Activated naive CD8-positive, alpha-beta T cell treated with anti-CD3 and anti-CD28 coated beads, Interleukin-2, amount 10 ng/mL, durations not matched to agents 7 days and 5 days (primary cell): ENCODE data around the gene CCDC183. TPM values are rescaled to one million over a fixed set of nuclear protein-coding genes. Genes with fewer than 3 reads are reported as not detected.

Source experiments
- ATAC-seq: fragments of 150-1000 bp; cut with Tn5 transposase; one replicate; pipeline ENCODE4 v1.10.0; 2021; ENCODE audit warnings: low read depth, moderate library complexity
- POLR2A ChIA-PET: fragments of 350-600 bp; sonication (Branson Sonifier 250); formaldehyde crosslinking; loops from one replicate; lab custom pipeline; 2021; ENCODE audit warnings: antibody characterized with exemption; lab: Charles Lee
- DNase-seq: peaks from one replicate; pipeline ENCODE4 v3.0.0; 2021
- H3K27ac Mint-ChIP-seq: one replicate; pipeline ENCODE4 v1.8.0; 2022; ENCODE audit warnings: mild to moderate bottlenecking, mixed read lengths
- H3K27me3 Mint-ChIP-seq: one replicate; pipeline ENCODE4 v1.8.0; 2022; ENCODE audit warnings: mild to moderate bottlenecking, moderate library complexity, mixed read lengths
- H3K36me3 Mint-ChIP-seq: one replicate; pipeline ENCODE4 v1.8.0; 2021; ENCODE audit warnings: mild to moderate bottlenecking, mixed read lengths
- H3K4me1 Mint-ChIP-seq: one replicate; pipeline ENCODE4 v1.8.0; 2021; ENCODE audit warnings: mixed read lengths
- H3K4me3 Mint-ChIP-seq: one replicate; pipeline ENCODE4 v1.8.0; 2022; ENCODE audit warnings: mild to moderate bottlenecking, moderate library complexity, mixed read lengths
- H3K9me3 Mint-ChIP-seq: one replicate; pipeline ENCODE4 v1.8.0; 2021; ENCODE audit warnings: mixed read lengths
- microRNA-seq: library from miRNA; unstranded; fragments of <30 nt; microRNA quantifications from one replicate; pipeline ENCODE4 v1.2.0, GENCODE V29; 2022
- total RNA-seq, 2 experiments: library from RNA; stranded (reverse); gene quantifications; one replicate each; pipeline ENCODE4 v1.2.3, GENCODE V29; 2021

The CCDC183 gene
- total RNA-seq, 2 experiments from 2014 or later: 1.7 to 2.2 TPM

DNA sequence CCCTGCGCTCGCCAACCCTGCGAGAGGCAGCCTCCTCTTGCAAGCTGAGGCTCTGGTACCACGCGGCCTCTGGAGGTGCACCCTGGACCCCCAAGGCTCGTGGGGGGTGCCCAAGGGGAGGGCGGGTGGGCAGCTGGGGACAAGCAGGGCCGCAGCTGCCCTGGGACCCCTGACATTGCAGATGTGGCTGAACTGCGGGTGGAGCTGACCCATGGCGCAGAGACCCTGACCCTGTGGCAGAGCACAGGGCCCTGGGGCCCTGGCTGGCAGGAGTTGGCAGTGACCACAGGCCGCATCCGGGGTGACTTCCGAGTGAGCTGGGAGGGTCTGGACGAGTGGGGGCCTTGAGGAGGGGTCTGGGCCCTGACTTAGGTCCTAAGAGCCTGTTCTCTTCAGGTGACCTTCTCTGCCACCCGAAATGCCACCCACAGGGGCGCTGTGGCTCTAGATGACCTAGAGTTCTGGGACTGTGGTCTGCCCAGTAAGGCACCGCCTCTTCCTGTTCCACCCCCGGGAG, 57.5 kb downstream of the CCDC183 start:
- no peaks in the 10 kb centered on the region for H3K36me3 Mint-ChIP-seq
- DNase-seq (no peak), ATAC-seq (no peak)
- POLR2A ChIA-PET: interaction anchor here (1.1 kb wide), 1 partner anchor 28 kb away, joined by 3 read pairs; no protein-coding TSS in a partner anchor
- H3K27ac Mint-ChIP-seq: no peak overlapping the region
- peaks cover 1% of the 10 kb centered on the region for H3K4me1 Mint-ChIP-seq
- H3K27me3 Mint-ChIP-seq: no peaks in the 10 kb centered on the region
- H3K9me3 Mint-ChIP-seq: no peaks in the 10 kb centered on the region
- no peak overlapping the region for H3K4me3 Mint-ChIP-seq

DNA sequence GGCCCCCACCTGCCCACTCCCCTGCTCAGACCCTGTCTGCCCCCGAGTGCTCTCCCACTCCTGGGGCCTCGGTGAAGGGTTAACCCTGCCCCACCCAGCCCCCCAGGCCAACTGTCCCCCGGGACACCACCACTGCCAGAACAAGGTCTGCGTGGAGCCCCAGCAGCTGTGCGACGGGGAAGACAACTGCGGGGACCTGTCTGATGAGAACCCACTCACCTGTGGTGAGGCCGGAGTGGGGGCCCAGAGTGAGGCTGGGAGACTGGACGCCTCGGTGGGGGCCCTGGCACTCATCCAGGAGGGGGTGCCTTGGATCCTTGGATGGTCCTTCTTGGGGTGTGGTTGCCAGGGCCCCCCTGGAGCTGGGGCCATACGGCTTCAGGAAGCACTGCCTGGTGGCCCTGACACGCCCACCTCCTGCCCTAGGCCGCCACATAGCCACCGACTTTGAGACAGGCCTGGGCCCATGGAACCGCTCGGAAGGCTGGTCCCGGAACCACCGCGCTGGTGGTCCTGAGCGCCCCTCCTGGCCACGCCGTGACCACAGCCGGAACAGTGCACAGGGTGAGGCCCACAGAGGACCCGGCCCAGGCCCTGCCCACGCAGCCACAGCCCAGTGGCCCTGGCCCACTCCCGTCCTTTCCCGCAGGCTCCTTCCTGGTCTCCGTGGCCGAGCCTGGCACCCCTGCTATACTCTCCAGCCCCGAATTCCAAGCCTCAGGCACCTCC, 58.1 kb downstream of the CCDC183 start:
- Mint-ChIP-seq H3K27ac (no peak overlapping the region), H3K9me3 (no peaks in the 10 kb centered on the region)
- no peak for DNase-seq

DNA sequence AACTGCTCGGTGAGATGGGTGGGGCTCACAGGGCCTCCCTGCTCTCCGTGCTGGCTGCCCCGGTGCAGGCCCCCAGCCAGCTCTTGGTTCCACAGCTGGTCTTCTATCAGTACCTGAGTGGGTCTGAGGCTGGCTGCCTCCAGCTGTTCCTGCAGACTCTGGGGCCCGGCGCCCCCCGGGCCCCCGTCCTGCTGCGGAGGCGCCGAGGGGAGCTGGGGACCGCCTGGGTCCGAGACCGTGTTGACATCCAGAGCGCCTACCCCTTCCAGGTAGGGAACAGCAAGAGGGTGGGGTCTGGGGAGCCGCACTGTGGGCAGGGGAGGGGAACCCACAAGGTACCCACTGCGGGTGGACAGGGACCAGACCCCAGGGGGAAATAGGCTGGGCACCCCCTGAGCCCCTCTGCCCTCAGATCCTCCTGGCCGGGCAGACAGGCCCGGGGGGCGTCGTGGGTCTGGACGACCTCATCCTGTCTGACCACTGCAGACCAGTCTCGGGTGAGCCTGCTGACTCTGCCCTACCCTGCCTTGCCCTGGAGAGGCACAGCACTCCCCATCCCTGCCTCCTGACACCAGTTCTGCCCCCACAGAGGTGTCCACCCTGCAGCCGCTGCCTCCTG, 58.8 kb downstream of the CCDC183 start:
- POLR2A ChIA-PET: interaction anchor here (1.1 kb wide), 1 partner anchor 9 kb away, joined by 3 read pairs; no protein-coding TSS in a partner anchor
- H3K9me3 Mint-ChIP-seq: no peaks in the 10 kb centered on the region
- no peaks in the 10 kb centered on the region for H3K27me3 Mint-ChIP-seq
- DNase-seq (no peak), ATAC-seq (no peak)
- no peaks in the 10 kb centered on the region for H3K4me1 Mint-ChIP-seq
- H3K27ac Mint-ChIP-seq: no peak overlapping the region
- H3K36me3 Mint-ChIP-seq: no peaks in the 10 kb centered on the region
- H3K4me3 Mint-ChIP-seq: no peak overlapping the region

More for the DNA sequence above, 58.1 kb downstream of the CCDC183 start:
- Mint-ChIP-seq H3K4me3 (no peak overlapping the region), H3K4me1 (peaks cover 1% of the 10 kb centered on the region), H3K36me3 (no peaks in the 10 kb centered on the region), H3K27me3 (no peaks in the 10 kb centered on the region)
- POLR2A ChIA-PET: interaction anchor here (1.1 kb wide), 2 partner anchors 10 to 28 kb away, joined by 3 read pairs; no protein-coding TSS in a partner anchor
- no peak for ATAC-seq

DNA sequence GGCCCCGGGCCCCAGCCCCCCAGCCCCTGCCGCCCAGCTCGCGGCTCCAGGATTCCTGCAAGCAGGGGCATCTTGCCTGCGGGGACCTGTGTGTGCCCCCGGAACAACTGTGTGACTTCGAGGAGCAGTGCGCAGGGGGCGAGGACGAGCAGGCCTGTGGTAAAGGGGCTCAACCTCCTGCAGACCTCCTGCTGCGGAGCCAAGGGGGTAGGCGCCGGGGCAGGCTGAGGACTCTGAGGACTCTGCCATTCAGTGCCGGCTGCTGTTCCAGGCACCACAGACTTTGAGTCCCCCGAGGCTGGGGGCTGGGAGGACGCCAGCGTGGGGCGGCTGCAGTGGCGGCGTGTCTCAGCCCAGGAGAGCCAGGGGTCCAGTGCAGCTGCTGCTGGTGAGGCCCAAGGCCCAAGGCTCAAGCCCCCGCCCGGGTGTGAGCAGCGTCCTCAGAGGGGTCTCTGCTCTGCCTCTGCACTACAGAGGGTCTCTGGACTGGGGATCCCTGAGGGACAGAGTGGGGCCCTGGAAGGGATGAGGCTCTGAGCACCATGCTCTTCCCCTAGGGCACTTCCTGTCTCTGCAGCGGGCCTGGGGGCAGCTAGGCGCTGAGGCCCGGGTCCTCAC, 59.4 kb downstream of the CCDC183 start:
- H3K9me3 Mint-ChIP-seq: no peaks in the 10 kb centered on the region
- DNase-seq: no peak
- POLR2A ChIA-PET: interaction anchor here (1.1 kb wide), 1 partner anchor 8 kb away, joined by 3 read pairs; no protein-coding TSS in a partner anchor
- H3K4me1 Mint-ChIP-seq: no peaks in the 10 kb centered on the region
- no peaks in the 10 kb centered on the region for H3K27me3 Mint-ChIP-seq
- H3K27ac Mint-ChIP-seq: no peak overlapping the region
- ATAC-seq: no peak
- no peaks in the 10 kb centered on the region for H3K36me3 Mint-ChIP-seq
- no peak overlapping the region for H3K4me3 Mint-ChIP-seq

DNA sequence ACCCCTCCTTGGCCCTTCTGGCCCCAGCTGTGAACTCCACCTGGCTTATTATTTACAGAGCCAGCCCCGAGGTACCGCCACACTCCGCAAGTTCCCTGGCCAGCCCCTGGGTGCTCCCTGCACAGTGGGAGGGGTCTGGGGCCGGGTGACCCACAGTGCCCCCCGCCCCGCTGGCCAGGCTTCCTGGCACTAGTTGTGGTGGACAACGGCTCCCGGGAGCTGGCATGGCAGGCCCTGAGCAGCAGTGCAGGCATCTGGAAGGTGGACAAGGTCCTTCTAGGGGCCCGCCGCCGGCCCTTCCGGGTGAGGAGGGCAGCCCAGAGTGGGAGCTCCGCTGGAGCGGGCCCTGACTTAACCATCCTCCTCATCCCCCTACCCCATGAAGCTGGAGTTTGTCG, 59.9 kb downstream of the CCDC183 start:
- no peaks in the 10 kb centered on the region for H3K27me3 Mint-ChIP-seq
- no peak for ATAC-seq
- POLR2A ChIA-PET: no interaction called here

DNA sequence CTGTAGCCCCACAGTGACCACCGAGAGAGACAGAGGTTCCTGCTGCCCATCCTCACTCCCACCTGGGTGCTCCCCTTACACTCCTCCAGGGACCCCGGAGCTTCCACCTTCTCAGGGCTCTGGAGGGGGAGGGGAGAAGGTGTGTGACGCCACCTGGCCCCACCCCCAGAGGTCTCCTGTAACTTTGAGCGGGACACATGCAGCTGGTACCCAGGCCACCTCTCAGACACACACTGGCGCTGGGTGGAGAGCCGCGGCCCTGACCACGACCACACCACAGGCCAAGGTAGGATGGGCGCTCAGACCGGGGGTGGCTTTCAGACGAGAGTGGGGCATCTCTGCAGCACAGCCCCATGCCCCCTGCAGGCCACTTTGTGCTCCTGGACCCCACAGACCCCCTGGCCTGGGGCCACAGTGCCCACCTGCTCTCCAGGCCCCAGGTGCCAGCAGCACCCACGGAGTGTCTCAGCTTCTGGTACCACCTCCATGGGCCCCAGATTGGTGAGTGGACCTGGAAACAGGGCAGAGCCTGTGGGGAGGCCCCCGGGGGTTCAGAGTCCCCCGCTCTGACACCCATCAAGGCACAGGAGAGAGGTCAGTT, 60.5 kb downstream of the CCDC183 start:
- DNase-seq (no peak), ATAC-seq (no peak)
- H3K9me3 Mint-ChIP-seq: no peaks in the 10 kb centered on the region
- no peak overlapping the region for H3K4me3 Mint-ChIP-seq
- no peak overlapping the region for H3K27ac Mint-ChIP-seq
- no peaks in the 10 kb centered on the region for H3K36me3 Mint-ChIP-seq
- POLR2A ChIA-PET: no interaction called here
- H3K4me1 Mint-ChIP-seq: no peaks in the 10 kb centered on the region
- no peaks in the 10 kb centered on the region for H3K27me3 Mint-ChIP-seq

More for the DNA sequence above, 59.9 kb downstream of the CCDC183 start:
- Mint-ChIP-seq H3K9me3 (no peaks in the 10 kb centered on the region), H3K36me3 (no peaks in the 10 kb centered on the region), H3K27ac (no peak overlapping the region), H3K4me1 (no peaks in the 10 kb centered on the region), H3K4me3 (no peak overlapping the region)
- DNase-seq: no peak

DNA sequence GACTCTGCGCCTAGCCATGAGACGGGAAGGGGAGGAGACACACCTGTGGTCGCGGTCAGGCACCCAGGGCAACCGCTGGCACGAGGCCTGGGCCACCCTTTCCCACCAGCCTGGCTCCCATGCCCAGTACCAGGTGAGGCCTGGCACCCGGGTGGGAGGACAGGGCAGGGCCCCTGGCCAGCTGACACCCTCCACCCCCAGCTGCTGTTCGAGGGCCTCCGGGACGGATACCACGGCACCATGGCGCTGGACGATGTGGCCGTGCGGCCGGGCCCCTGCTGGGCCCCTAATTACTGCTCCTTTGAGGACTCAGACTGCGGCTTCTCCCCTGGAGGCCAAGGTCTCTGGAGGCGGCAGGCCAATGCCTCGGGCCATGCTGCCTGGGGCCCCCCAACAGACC, 61.0 kb downstream of the CCDC183 start:
- Mint-ChIP-seq H3K36me3 (peaks cover 1% of the 10 kb centered on the region), H3K4me3 (no peak overlapping the region), H3K9me3 (no peaks in the 10 kb centered on the region), H3K27ac (no peak overlapping the region), H3K27me3 (no peaks in the 10 kb centered on the region), H3K4me1 (no peaks in the 10 kb centered on the region)
- DNase-seq (no peak), ATAC-seq (no peak)
- POLR2A ChIA-PET: no interaction called here

Small RNA genes within 50 kb of the gene (microRNA-seq; reads per million reads assigned to microRNA genes)
- gene MIR4292 (not detected), gene MIR6722 (not detected)

Other genes with a start within 250 kb of the CCDC183 start
- gene EGFL7, start 133.4 kb upstream of the CCDC183 start, total RNA-seq: 1 to 10 TPM in 1 of 2 experiments, under 1 TPM in 1; 1.00 to 1.1 TPM
- gene AGPAT2, start 108.9 kb upstream of the CCDC183 start, total RNA-seq: 10 to 100 TPM; 21.6 to 24.8 TPM
- under 1 TPM in 1 of 2 experiments, not detected in 1; 0.11 TPM for gene DIPK1B, start 83.8 kb upstream of the CCDC183 start, total RNA-seq
- gene LCN10, start 53.4 kb upstream of the CCDC183 start, total RNA-seq: 1 to 10 TPM in 1 of 2 experiments, under 1 TPM in 1; 1.00 to 1.0 TPM
- gene LCN6, start 47.8 kb upstream of the CCDC183 start, total RNA-seq: not detected
- gene LCN8, start 38.1 kb upstream of the CCDC183 start, total RNA-seq: not detected
- gene LCN15, start 31.8 kb upstream of the CCDC183 start, total RNA-seq: not detected
- 10 to 100 TPM; 37.5 to 43.6 TPM for gene TMEM141, start 5.0 kb upstream of the CCDC183 start, total RNA-seq
- gene RABL6, start 11.6 kb downstream of the CCDC183 start, total RNA-seq: 10 to 100 TPM; 91.1 to 98.4 TPM
- 1 to 10 TPM; 6.6 to 6.7 TPM for gene AJM1, start 46.1 kb downstream of the CCDC183 start, total RNA-seq
- 10 to 100 TPM; 80.5 to 89.0 TPM for gene PHPT1, start 53.1 kb downstream of the CCDC183 start, total RNA-seq
- gene MAMDC4, start 56.0 kb downstream of the CCDC183 start, total RNA-seq: 10 to 100 TPM; 16.6 to 18.0 TPM
- gene EDF1, start 70.0 kb downstream of the CCDC183 start, total RNA-seq: 100 to 1,000 TPM; 289 to 297 TPM
- 10 to 100 TPM; 44.0 to 52.1 TPM for gene TRAF2, start 90.2 kb downstream of the CCDC183 start, total RNA-seq
- gene FBXW5, start 148.4 kb downstream of the CCDC183 start, total RNA-seq: 100 to 1,000 TPM; 103 to 104 TPM
- gene C8G, start 148.9 kb downstream of the CCDC183 start, total RNA-seq: 1 to 10 TPM; 1.5 to 3.6 TPM
- 1 to 10 TPM in 1 of 2 experiments, under 1 TPM in 1; 0.91 to 1.1 TPM for gene LCN12, start 155.9 kb downstream of the CCDC183 start, total RNA-seq
- 1 to 10 TPM; 1.3 to 3.3 TPM for gene PTGDS, start 181.2 kb downstream of the CCDC183 start, total RNA-seq
- gene LCNL1, start 186.7 kb downstream of the CCDC183 start, total RNA-seq: under 1 TPM; 0.33 to 0.48 TPM
- gene PAXX, start 196.1 kb downstream of the CCDC183 start, total RNA-seq: 10 to 100 TPM; 93.4 to 97.2 TPM
- 10 to 100 TPM; 13.3 to 14.7 TPM for gene CLIC3, start 200.2 kb downstream of the CCDC183 start, total RNA-seq
- 10 to 100 TPM; 67.1 to 74.5 TPM for gene ABCA2, start 231.9 kb downstream of the CCDC183 start, total RNA-seq
- gene FUT7, start 235.8 kb downstream of the CCDC183 start, total RNA-seq: under 1 TPM; 0.39 to 0.62 TPM
- 10 to 100 TPM; 22.4 to 27.0 TPM for gene NPDC1, start 249.8 kb downstream of the CCDC183 start, total RNA-seq